C4-2B (cell line): ENCODE measurements around the gene ZNF648.

Source experiments
- CTCF ChIP-seq: fragments of 450-650 bp; conservative IDR thresholded peaks from 2 replicates; pipeline ENCODE4 v1.5.1; 2017; ENCODE audit warnings: mild to moderate bottlenecking
- ZFX ChIP-seq: fragments of 450-650 bp; IDR thresholded peaks from 2 replicates; pipeline ENCODE4 v1.6.1; 2017

- TF ChIP-seq CTCF (no peak), ZFX (no peak)
Observed at GRCh38 chr1:182032251-182032650, 29.3 kb downstream of the ZNF648 start.
